DMS114 treated with DMSO at 0.1 percent for 48 hours (cell line): ENCODE results near the gene ASCC1.
"Not testable (repeated sequence)": the region's sequence is repeated elsewhere in the genome, so short reads cannot be mapped to it uniquely, and the experiment has no call there.

Experiments used
- DNase-seq: peaks from one replicate; lab custom pipeline; 2025; ENCODE audit not compliant: unreplicated experiment; lab: John Stamatoyannopoulos, UW

ASCC1 gene

GRCh38 chr10:72127571-72127970 lies 88.5 kb downstream of the ASCC1 start:
- DNase-seq = no peak

- no peak for DNase-seq
Observed at GRCh38 chr10:72126872-72127232, 89.2 kb downstream of the ASCC1 start.

- peak; percentile 26 for DNase-seq
Observed at GRCh38 chr10:72126184-72126871, 89.7 kb downstream of the ASCC1 start.

- no peak for DNase-seq
Observed at GRCh38 chr10:72124989-72125388, 91.1 kb downstream of the ASCC1 start.

DNA sequence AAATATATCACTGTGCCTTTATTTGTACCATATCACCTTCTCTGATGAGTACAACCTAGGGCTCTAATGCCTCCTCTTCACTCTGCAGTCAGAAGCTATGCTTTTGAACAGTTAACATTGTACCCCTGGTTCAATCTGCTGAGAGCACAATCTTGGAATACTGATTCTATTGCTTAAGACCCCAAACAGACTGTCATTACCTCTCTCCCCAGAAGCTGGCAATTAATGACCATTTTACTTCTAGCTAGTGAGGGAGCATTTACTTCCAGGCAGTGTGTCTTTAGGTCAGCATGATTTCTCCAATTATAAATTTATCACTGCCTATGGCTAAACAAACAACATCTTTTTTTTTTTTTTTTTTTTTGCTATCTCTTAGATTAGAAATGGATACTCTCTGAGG lies 91.7 kb downstream of the ASCC1 start:
- DNase-seq = no peak

GRCh38 chr10:72123616-72124015 lies 92.5 kb downstream of the ASCC1 start:
- no peak for DNase-seq

DNA sequence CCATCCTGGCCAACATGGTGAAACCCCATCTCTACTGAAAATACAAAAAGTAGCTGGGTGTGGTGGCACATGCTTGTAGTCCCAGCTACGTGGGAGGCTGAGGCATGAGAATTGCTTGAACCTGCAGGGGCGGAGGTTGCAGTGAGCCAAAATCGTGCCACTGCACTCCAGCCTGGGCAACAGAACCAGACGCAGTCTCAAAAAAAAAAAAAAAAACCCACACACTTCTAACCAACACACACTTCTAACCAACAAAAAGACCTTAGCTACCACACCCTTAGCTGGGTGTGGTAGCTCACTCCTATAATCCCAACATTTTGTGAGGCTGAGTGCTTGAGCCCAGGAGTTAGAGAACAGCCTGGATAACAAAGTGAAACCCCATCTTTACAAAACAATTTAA lies 93.9 kb downstream of the ASCC1 start:
- no peak for DNase-seq

- no peak for DNase-seq
Observed at GRCh38 chr10:72121389-72121788, 94.7 kb downstream of the ASCC1 start.

DNA sequence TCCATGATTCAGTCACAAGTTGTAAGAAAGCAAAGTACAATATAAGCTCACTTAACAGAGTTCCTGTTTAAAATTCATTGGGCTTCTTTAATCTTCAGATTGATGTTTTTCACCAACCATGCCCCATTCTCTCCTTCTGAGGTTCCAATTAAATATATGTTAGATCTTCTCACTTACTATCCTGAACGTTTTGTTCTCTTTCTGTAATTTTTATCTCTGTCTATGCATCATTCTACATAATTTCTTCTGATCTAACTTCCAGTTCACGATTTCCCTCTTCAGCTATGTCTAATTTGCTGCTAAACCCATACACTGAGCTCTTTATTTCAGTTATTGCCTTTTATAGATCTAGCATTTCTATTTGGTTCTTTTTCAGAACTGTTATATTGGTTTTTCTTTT lies 99.7 kb downstream of the ASCC1 start:
- DNase-seq = no peak

DNA sequence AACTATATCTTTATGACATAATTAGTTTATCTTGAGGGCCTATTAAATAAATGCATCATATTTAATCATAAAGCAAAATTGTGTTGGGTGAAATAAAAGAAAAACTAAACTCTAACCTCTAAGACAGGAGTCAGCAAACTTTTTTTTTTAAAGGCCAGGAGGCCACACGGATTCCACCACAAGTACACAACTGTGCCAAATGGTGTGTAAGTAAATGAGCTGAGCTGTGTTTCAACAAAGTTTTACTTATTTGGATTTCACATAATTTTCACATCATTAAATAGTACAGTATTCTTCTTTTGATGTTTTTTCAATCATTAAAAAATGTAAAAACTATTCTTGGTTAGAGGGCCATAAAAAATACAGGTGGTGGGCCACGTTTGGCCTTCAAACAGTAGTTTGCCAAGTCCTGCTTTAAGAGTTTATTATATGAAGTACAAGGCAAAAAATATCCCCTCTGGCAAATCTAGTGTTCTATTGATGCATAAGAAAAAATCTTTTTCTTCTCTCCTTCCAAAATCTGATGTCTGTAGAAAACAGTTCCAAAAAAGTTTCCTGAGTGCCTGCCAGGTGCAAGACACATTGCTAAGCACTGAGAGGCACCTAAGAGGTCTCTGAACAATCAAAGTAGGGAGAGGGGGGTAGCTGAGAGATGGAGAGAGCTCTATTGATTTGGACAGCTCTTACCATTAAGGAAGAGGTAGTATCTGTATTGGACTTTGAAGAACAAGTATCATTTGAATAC lies 101.2 kb downstream of the ASCC1 start:
- no peak for DNase-seq

- no peak for DNase-seq
Observed at GRCh38 chr10:72110673-72111401, 105.2 kb downstream of the ASCC1 start.

- DNase-seq = no peak
Observed at GRCh38 chr10:72109636-72110157, 106.4 kb downstream of the ASCC1 start.

- no peak for DNase-seq
Observed at GRCh38 chr10:72108830-72109635, 107.0 kb downstream of the ASCC1 start.

DNA sequence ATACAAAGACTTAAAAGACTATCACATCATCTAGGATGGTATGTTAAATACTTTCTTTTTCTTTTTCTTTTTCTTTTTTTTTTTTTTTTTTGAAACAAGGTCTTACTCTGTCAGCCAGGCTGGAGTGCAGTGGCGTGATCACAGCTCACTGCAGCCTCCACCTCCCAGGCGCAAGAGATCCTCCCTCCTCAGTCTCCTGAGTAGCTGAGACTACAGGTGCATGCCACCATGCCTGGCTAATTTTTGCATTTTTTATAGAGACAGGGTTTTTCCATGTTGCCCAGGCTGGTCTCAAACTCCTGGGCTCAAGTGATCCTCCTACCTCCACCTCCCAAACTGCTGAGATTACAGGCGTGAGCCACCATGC lies 108.1 kb downstream of the ASCC1 start:
- DNase-seq = not testable (repeated sequence)

GRCh38 chr10:72107325-72108003 lies 108.6 kb downstream of the ASCC1 start:
- no peak for DNase-seq

DNA sequence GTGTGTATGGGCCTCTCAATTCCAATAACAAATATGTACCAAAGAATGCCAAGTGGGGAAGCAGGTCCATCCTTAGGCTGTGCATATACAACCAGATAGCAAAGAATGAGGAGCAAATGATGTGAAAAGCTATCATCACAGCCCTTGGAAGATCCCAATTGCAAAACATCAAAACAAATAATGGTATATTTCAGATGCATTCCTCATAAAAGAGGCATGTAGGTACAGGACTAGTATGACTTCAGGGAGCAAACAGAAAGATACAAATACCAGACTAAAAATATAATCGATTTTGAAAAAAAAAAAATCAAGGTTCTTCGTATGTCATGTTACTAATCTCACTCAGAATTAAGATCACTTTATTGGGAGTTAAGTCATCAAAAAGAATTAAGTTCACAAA lies 109.2 kb downstream of the ASCC1 start:
- no peak for DNase-seq

- no peak for DNase-seq
Observed at GRCh38 chr10:72106154-72106849, 109.8 kb downstream of the ASCC1 start.

DNA sequence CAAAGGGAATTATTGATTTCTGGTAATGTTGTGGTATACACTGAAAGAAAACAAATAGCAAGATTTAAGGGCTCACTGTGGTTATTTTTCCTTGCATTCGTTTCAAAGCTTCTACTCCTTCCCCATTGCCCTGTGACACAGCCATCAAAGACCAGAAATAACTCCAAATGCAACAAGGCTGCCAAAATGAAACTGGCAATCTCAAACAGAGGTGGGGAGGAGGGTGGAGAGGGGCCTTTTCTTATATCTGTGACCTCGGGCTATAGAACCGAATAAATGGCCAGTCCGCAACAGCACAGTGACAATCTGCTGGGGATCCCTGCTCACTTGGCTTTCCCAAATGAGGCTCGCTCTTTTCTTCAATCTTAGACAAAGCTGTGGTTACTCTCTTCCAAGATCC lies 110.4 kb downstream of the ASCC1 start:
- DNase-seq = no peak

DNA sequence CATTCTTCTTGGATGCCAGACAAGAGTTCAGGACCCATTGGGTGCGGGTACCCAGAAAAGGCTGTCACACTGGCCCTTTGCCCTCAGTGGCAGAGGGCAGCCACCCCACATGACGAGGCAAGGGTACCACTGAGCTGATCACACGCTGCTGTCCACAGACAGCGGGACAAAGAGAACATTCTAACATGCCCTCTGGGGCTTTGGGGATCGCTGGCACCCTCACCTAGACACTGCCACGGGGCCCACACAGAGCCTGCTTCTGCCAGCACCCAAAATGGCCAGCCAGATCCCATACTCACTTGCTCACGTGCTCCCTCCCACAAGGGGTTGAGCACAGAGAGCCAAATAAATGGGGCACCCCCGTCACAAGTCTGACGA lies 111.0 kb downstream of the ASCC1 start:
- no peak for DNase-seq

DNA sequence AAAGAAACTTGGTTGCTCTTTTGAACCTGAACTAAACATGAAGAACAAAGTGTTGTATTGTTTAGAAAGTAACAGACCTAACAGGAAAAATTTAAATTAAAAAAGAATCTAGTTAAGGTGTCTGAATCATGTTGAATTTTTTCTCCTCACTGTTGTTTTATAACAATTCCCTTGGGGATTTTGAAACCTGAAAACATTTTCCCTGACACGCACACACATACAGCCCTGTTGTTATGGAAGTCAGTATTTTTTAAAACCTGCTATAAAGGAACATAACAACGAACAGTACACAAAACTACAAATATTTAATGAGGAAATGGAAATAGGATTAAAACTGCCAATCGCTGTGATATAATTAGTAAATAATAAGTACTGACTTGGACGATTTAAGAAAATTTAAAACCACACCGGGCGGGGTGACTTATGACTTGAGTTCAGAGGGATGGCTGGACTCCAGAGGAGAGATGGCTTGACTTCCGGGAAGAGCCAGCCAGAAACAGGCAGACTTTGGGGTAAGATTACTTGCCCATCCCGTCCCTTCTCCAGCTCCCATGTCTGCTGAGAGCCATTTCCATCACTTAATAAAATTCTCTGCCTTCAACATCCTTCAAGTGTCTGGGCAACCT lies 111.5 kb downstream of the ASCC1 start:
- no peak for DNase-seq
